Vagina (tissue), 2 donors: ENCODE results near the gene MTERF4.

ENCODE experiments used
- CTCF ChIP-seq, 3 experiments: fragments of 450-650 bp in 2 of 3; fragments of 200-600 bp in 1 of 3; sonication (generic) in 1 of 3; IDR thresholded peaks; one replicate each; pipeline ENCODE4 v1.5.1; 2017 to 2019; ENCODE audit warnings: antibody characterized with exemption in 3 of 3, mild to moderate bottlenecking in 2 of 3, moderate library complexity in 2 of 3
- POLR2A ChIP-seq, 2 donors: fragments of 450-650 bp; IDR thresholded peaks; one replicate each; pipeline ENCODE4 v1.6.1; 2017; ENCODE audit warnings: antibody characterized with exemption in 2 of 2, mild to moderate bottlenecking in 2 of 2, moderate library complexity in 2 of 2
- POLR2AphosphoS5 ChIP-seq, 2 donors: sonication (generic); formaldehyde crosslinking; IDR thresholded peaks; one replicate each; pipeline ENCODE4 v1.9.0; 2017; ENCODE audit warnings: antibody characterized with exemption in 2 of 2, mild to moderate bottlenecking in 2 of 2, low read depth in 1 of 2; ENCODE audit not compliant: insufficient read depth in 1 of 2

- TF ChIP-seq CTCF (IDR thresholded peaks at IDR 0.05) (no peak), POLR2A (IDR thresholded peaks at IDR 0.05) (no peak), POLR2AphosphoS5 (IDR thresholded peaks at IDR 0.05; ENCODE audit: insufficient read depth in 1 of 2, low read depth in 1 of 2) (no peak)
These were observed 29.9 kb downstream of the MTERF4 start for GRCh38 chr2:241072151-241072550.
